Stomach (tissue), 4 donors: ENCODE measurements around the gene GPC6.

Experiments
- EP300 ChIP-seq: sonication (generic); formaldehyde crosslinking; IDR thresholded peaks from one replicate; pipeline ENCODE4 v1.6.1; 2017; ENCODE audit warnings: antibody characterized with exemption
- POLR2A ChIP-seq, 4 donors: fragments of 450-650 bp; IDR thresholded peaks; one replicate each; pipeline ENCODE4 v1.6.1; 2016; ENCODE audit warnings: antibody characterized with exemption in 4 of 4, control low read depth in 2 of 4, mild to moderate bottlenecking in 1 of 4, moderate library complexity in 1 of 4
- POLR2AphosphoS5 ChIP-seq, 3 donors: sonication (generic); formaldehyde crosslinking; IDR thresholded peaks; one replicate each; pipeline ENCODE4 v1.6.1; 2016; ENCODE audit warnings: antibody characterized with exemption in 3 of 3
- TF ChIP-seq, protein P1 (sequence below), 7 experiments: fragments of 450-650 bp in 4 of 7; fragments of 200-600 bp in 3 of 7; sonication (generic) in 3 of 7; IDR thresholded peaks; one replicate each; pipeline ENCODE4 v1.5.1; 2016 to 2019; ENCODE audit warnings: antibody characterized with exemption in 7 of 7, control low read depth in 2 of 7, mild to moderate bottlenecking in 1 of 7

DNA sequence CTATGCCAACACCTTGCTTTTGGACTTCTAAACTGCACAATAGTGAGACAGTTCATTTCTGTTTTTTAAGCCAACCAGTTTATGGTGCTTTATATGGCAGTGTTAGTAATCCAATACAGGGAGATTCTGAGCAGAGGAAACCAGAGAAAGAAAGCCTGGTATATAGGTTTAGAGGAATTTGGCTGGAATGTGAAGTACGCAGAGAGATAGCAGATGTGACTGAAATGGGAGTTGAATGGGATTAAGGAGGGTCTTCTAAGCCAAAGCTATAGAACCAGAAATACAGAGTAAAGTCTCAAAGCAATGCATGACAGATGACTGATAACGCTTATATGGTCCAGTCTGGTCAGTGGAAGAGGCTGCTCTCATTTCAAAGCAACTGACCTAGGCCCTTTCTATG is 453.7 kb downstream of the GPC6 start:
- TF ChIP-seq POLR2AphosphoS5 (IDR thresholded peaks at IDR 0.05) (no peak), POLR2A (IDR thresholded peaks at IDR 0.05) (no peak), EP300 (no peak)
- TF ChIP-seq, protein P1, sequence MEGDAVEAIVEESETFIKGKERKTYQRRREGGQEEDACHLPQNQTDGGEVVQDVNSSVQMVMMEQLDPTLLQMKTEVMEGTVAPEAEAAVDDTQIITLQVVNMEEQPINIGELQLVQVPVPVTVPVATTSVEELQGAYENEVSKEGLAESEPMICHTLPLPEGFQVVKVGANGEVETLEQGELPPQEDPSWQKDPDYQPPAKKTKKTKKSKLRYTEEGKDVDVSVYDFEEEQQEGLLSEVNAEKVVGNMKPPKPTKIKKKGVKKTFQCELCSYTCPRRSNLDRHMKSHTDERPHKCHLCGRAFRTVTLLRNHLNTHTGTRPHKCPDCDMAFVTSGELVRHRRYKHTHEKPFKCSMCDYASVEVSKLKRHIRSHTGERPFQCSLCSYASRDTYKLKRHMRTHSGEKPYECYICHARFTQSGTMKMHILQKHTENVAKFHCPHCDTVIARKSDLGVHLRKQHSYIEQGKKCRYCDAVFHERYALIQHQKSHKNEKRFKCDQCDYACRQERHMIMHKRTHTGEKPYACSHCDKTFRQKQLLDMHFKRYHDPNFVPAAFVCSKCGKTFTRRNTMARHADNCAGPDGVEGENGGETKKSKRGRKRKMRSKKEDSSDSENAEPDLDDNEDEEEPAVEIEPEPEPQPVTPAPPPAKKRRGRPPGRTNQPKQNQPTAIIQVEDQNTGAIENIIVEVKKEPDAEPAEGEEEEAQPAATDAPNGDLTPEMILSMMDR (IDR thresholded peaks at IDR 0.05) = no peak
